Stimulated activated CD4-positive, alpha-beta T cell treated with anti-CD3 and anti-CD28 coated beads, Interleukin-12 subunit alpha, Interleukin-12 subunit beta, amount 100 ng/mL, for 48 hours (primary cell): ENCODE measurements around the gene DGKD.

Experiments used
- DNase-seq, 3 donors: peaks; one replicate each; pipeline ENCODE4 v3.0.0-alpha.2; 2020; ENCODE audit warnings: low read depth in 2 of 3, low spot score in 1 of 3

Gene DGKD

GRCh38 chr2:233473878-233474277 is 119.6 kb downstream of the DGKD start:
- no peak for DNase-seq

DNA sequence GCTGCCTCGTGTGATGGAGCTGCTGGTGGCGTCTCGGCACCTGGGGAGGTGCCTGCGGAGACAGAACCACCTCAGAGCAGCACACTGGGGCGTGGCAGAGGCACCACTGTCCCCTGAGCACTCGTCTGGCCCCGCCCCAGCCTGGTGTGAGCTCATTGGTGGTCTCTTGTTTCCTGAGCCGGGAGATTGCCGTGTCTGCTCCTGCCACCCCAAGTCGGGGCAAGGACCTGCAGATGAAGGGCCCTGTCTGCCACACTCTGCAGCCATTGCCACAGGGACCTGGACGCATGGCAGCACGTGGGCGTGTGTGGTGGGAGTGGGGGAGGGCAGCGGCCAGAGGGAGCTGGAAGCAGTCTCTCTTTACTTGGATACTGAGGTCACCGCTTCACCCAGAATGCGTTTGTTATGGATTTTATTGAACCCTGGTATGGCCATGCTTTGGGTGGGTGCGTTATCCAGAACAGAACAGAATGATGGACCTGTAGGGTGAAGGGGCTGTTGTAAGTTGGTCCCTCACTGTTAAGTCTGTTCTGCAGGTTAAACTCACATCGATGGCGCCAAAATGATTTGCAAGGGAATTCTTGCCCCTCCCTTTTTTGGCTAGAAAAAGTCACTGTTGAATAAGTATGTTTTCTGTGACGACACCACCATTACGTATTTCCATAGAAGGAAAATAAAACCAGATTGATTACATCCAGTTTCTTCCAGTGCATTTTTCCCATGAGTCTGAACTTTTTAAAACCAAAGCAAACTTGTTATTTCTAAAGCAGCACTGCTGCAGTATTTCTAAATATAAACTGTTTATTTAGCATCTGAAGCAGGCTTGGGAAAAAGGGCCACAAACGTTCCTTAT is 120.2 kb downstream of the DGKD start:
- DNase-seq, result no peak

- no peak for DNase-seq
Observed at GRCh38 chr2:233476063-233476410, 121.7 kb downstream of the DGKD start.

DNA sequence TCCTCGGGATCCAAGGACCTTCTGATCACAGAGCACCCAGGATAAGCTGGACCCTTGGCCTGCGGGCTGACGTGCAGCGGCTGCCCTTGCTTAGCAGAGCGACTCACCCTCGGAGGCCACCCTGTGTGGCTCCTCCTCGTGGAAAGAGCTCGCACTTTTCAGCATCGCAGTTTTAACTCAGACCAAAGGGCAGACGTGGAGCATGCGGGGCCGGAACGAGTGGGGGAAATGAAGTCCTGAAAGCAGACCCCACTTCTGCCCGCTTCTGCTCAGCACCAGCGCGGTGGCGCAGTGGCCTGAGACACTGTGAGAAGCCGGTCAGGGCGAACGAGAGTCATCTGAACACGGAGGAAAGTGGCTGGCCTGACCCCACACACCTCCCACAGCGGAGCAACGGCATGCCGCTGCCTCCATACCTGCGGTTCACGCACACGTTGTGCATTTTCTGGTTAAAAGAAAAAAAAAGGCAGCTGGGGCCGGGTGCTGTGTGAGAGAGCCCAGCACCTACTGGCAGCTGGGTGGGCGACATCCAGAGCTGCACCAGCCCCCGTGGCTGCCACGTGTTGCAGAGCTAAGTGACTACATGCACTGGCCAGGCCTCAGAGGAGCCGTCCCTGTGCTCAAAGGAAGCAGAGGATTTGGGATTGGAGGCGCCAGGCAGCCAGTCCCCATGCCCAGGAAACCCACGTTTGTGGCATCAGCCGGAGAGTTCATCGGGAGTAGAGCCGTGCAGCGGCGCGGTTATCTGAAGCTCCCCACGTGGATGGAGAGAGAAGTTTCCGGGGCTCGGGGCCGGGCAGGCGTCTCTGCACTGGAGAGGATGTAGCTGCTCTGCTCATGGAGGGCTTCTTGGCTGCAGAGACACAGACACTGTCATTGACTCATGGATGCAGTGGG is 122.6 kb downstream of the DGKD start:
- DNase-seq, result no peak

- DNase-seq, result no peak
Observed at GRCh38 chr2:233477548-233478433, 123.5 kb downstream of the DGKD start.

- no peak for DNase-seq
Observed at GRCh38 chr2:233479616-233480489, 125.6 kb downstream of the DGKD start.

GRCh38 chr2:233480490-233481202 is 126.4 kb downstream of the DGKD start:
- DNase-seq, result no peak

DNA sequence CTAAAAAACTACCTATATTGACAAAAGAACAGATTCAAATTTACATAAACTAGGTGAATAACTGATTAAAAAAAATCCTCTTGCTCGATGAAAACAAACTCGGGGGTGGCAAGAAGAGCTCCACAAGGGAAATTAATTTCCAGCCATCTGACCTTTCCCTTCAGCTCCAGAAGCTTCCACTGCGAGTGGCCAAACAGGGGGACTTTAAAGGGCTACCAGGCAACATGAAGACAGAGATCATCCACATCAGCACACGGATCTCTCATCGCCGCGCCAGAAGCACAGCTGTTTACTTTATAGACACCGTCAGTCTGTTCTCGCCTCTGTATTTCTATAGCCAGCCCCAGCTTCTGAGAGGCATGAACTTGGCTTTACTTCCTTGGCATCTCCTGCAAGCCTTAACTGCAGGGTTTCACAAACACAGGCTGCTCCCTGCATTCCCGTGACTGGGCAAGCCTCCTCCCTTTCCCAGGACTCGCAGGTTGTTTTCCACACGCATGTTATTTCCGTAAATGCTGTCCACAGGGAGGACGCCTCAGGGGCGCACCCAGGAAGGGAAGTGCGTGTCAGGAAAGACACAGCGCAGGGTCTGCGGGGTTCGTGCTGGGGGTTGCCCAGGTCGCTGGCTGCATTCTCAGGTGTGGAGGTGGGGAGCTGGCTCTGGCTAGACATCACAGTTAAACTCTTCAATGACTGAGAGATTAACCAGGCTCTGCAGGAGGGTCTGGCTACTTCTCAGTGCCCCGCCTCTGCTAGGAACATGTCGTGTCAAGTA is 127.3 kb downstream of the DGKD start:
- no peak for DNase-seq

GRCh38 chr2:233482616-233483015 is 128.3 kb downstream of the DGKD start:
- DNase-seq, result no peak

- no peak for DNase-seq
Observed at GRCh38 chr2:233485726-233486125, 131.4 kb downstream of the DGKD start.

- no peak for DNase-seq
Observed at GRCh38 chr2:233486357-233486756, 132.1 kb downstream of the DGKD start.

DNA sequence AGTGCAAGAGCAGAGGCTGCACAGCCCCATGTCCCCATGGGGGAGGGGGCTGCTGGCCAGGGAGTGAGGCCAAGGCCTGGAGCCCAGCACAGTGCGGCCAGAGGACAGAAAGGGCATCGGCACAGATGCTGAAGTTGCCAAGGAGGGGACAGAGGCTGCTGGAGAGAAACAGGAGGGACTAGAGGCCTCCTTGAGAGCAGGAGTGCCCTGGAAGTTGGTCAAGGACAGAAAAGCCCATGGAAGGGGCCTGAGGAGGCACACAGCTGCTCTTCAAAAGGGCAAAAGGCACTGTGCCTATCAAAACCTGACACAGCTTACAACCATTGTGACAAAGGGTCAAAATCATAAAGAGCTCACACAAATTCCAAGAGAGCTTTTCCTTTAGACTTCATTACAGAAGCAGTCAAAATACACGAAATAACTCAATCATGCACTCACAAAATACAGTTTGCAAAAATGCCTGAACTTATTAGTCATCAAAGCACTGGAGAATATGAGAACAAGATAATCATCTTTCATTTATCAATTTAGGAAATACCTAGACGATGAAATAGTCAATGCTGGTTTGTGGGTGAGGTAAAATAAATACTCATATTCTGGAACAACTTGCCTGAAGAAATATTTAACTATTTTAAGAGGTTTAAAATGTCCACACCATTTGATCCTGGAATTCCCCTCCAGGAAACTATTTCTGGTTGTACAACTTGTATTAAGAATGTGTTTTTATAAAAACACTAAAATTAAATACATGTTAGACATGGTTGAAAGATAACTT is 132.7 kb downstream of the DGKD start:
- DNase-seq, result no peak

GRCh38 chr2:233487748-233488345 is 133.6 kb downstream of the DGKD start:
- no peak for DNase-seq

DNA sequence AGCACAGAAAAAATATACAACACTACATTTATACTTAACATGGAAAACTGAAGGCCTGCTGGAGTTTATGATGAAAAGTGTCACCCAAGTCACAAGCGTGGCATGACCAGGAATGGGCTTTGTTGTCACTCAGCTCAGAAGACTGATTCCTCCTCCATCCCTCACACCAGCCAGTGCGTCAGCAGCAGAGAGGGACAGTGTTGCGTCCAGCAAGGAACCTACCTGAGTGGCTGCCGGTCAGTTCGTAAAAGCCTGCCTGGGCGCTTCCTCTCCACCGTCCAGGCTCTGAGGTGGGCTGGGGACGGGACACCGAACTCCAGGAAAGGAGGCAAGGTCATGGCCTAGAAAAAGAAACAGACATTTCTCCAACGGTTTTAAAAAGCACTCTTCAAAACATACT is 134.8 kb downstream of the DGKD start:
- DNase-seq, result no peak

GRCh38 chr2:233489666-233490065 is 135.4 kb downstream of the DGKD start:
- no peak for DNase-seq

DNA sequence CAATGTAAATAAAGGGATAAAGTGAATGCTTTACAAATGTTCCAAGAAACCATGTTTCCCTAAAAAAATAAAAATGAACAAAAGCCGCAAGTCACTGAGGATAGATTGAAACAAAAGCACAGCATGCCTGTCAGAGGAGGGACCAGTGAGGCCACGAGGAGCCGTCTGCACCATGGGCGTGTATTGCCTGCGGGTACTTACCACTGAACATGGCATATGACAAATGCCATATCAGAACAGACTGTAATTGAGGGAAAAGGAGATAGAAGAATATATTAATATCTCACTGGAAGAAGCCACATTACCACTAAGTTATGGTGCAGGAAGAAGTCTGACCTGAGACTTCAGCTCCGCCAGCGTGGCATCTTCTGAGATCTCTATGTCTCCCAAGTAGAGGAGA is 136.5 kb downstream of the DGKD start:
- DNase-seq, result no peak

GRCh38 chr2:233491326-233491725 is 137.0 kb downstream of the DGKD start:
- DNase-seq, result no peak

DNA sequence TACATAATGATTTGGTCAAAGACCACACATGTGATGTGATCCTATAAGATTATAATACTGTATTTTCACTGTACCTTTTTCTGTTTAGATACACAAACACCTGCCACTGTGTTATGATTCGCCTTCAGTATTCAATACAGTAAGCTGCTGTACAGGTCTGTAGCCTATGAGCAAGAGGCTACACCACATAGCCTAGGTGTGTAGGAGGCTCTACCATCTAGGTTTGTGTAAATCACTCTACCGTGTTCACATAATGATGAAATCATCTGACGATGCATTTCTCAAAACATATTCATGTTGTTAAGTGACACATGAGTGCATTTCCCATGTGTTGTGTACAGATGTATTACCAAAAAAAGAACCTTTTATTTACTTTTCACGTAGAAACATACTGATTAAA is 137.8 kb downstream of the DGKD start:
- DNase-seq, result no peak
